Neuron (in vitro differentiated cells): ENCODE measurements around the gene PTGES3.

Experiments
- H2AFZ ChIP-seq: one replicate; pipeline ENCODE4 v1.6.1; 2013; ENCODE audit warnings: low read depth, mild to moderate bottlenecking, inconsistent platforms, low read length, moderate library complexity
- H3K27me3 ChIP-seq: one replicate; pipeline ENCODE4 v1.6.1; 2013; ENCODE audit warnings: low read length; ENCODE audit not compliant: insufficient read depth
- H3K36me3 ChIP-seq: one replicate; pipeline ENCODE4 v1.6.1; 2013; ENCODE audit warnings: low read length; ENCODE audit not compliant: insufficient read depth
- H3K4me1 ChIP-seq: one replicate; pipeline ENCODE4 v1.6.1; 2013; ENCODE audit warnings: low read length; ENCODE audit not compliant: insufficient read depth
- H3K4me3 ChIP-seq: 2 replicates; pipeline ENCODE4 v1.5.1; 2013; ENCODE audit warnings: mild to moderate bottlenecking, low read length, moderate library complexity
- H3K9me3 ChIP-seq: one replicate; pipeline ENCODE4 v1.6.1; 2013; ENCODE audit warnings: low read length

Gene PTGES3

GRCh38 chr12:56616925-56617324, 71.2 kb downstream of the PTGES3 start:
- Histone ChIP-seq H3K4me1 (no peaks in the 10 kb centered on the region), H3K36me3 (peaks cover 74% of the 10 kb centered on the region)

GRCh38 chr12:56616244-56616643, 71.8 kb downstream of the PTGES3 start:
- Histone ChIP-seq H3K9me3 (no peaks in the 10 kb centered on the region), H3K4me3 (no peak overlapping the region), H3K4me1 (no peaks in the 10 kb centered on the region), H3K27me3 (no peaks in the 10 kb centered on the region), H3K36me3 (peaks cover 77% of the 10 kb centered on the region), H2AFZ (no peak overlapping the region)

More at GRCh38 chr12:56616925-56617324, 71.2 kb downstream of the PTGES3 start:
- Histone ChIP-seq H3K27me3 (no peaks in the 10 kb centered on the region), H3K9me3 (no peaks in the 10 kb centered on the region), H2AFZ (no peak overlapping the region), H3K4me3 (no peak overlapping the region)

GRCh38 chr12:56614627-56615026, 73.5 kb downstream of the PTGES3 start:
- Histone ChIP-seq H3K27me3 (no peaks in the 10 kb centered on the region), H3K9me3 (no peaks in the 10 kb centered on the region), H3K36me3 (peaks cover 81% of the 10 kb centered on the region), H2AFZ (no peak overlapping the region), H3K4me3 (no peak overlapping the region), H3K4me1 (no peaks in the 10 kb centered on the region)
